Erythroblast (primary cell): Measurements from ENCODE around the gene UBXN6.

Experiments used
- GATA1 ChIP-seq: IDR thresholded peaks from 2 replicates; pipeline ENCODE4 v1.6.1; 2011; ENCODE audit warnings: low read depth, mild to moderate bottlenecking, control low read depth, low read length, moderate library complexity
- POLR2A ChIP-seq: IDR thresholded peaks from 2 replicates; pipeline ENCODE4 v1.6.1; 2011; ENCODE audit warnings: mild to moderate bottlenecking, low read length

GRCh38 chr19:4452230-4452990, 5.2 kb downstream of the UBXN6 start:
- no peak for TF ChIP-seq POLR2A
- no peak for TF ChIP-seq GATA1
